Prostate gland (tissue), 2 donors: ENCODE measurements around the gene GRID1. TPM values are rescaled to one million over a fixed set of nuclear protein-coding genes. Genes with fewer than 3 reads are reported as not detected.

ENCODE experiments used
- DNase-seq: peaks from one replicate; pipeline ENCODE4 v3.0.0-alpha.2; 2019; ENCODE audit warnings: low spot score
- H3K27ac ChIP-seq, 2 donors: fragments of 200-600 bp; sonication (generic); 2 replicates each; pipeline ENCODE4 v1.5.1; 2017 to 2019
- H3K27me3 ChIP-seq: fragments of 200-600 bp; sonication (generic); replicated peaks from 2 replicates; pipeline ENCODE4 v1.5.1; 2019; ENCODE audit not compliant: insufficient read depth
- H3K36me3 ChIP-seq, 2 donors: fragments of 200-600 bp; sonication (generic); 1 replicate in 1 of 2; 2 replicates in 1 of 2; pipeline versions ENCODE4 v1.5.1 to v1.8.1; 2017 to 2019
- H3K4me1 ChIP-seq: fragments of 200-600 bp; sonication (generic); replicated peaks from 2 replicates; pipeline ENCODE4 v1.5.1; 2019
- H3K4me3 ChIP-seq, 2 donors: fragments of 200-600 bp; sonication (generic); 2 replicates each; pipeline ENCODE4 v1.5.1; 2017 to 2019
- H3K9me3 ChIP-seq: fragments of 200-600 bp; sonication (generic); 2 replicates; pipeline ENCODE4 v1.5.1; 2017
- POLR2A ChIP-seq: fragments of 450-650 bp; IDR thresholded peaks from one replicate; pipeline ENCODE4 v1.6.1; 2016; ENCODE audit warnings: antibody characterized with exemption, mild to moderate bottlenecking
- POLR2AphosphoS5 ChIP-seq: sonication (generic); formaldehyde crosslinking; IDR thresholded peaks from one replicate; pipeline ENCODE4 v1.6.1; 2017; ENCODE audit warnings: antibody characterized with exemption
- WGBS: methylation state at CpG from one replicate; pipeline ENCODE4 v1.1.5; 2018; 5-methylcytosine and 5-hydroxymethylcytosine counted together
- intact Hi-C: fragments of 100-400 bp; cut with DNase I; formaldehyde crosslinking; loops from one replicate; pipeline ENCODE4 v1.14.2; 2022
- total RNA-seq, 2 donors: library from RNA; depleted of rRNA; stranded (reverse); fragments of >200 nt; gene quantifications; one replicate each; pipeline ENCODE4 v1.1.0, GENCODE V29; 2016
- TF ChIP-seq, protein P1 (sequence below), 4 experiments: fragments of 200-600 bp in 2 of 4; fragments of 450-650 bp in 2 of 4; sonication (generic) in 2 of 4; IDR thresholded peaks; 1 replicate in 3 of 4; 2 replicates in 1 of 4; pipeline ENCODE4 v1.5.1; 2016 to 2019; ENCODE audit warnings: antibody characterized with exemption in 4 of 4, mild to moderate bottlenecking in 2 of 4, moderate library complexity in 2 of 4

The GRID1 gene
- total RNA-seq, 2 donors from 2014 or later: 1.0 to 10.0 TPM

DNA sequence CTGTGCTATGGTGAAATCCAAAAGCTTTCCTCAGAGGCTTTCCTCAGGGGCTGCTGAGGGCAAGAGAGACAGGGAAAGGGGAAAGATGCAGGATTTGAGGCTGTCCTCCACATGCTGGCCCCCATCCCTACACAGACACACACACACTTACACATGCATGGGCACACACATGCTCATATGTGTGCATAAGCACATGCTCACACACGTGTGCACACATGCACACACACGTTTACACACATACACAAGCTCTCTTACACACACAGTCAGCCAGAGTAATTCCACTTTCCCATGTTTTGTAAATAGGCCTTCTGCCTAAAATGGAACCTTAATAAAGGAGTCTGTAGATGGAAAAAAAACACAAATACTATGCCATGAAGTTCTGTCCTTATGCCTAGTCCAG is 312.9 kb downstream of the GRID1 start:
- whole genome bisulfite sequencing: 86% methylated on average over 2 of the region's 2 CpGs
- intact Hi-C loops: no loop called here

DNA sequence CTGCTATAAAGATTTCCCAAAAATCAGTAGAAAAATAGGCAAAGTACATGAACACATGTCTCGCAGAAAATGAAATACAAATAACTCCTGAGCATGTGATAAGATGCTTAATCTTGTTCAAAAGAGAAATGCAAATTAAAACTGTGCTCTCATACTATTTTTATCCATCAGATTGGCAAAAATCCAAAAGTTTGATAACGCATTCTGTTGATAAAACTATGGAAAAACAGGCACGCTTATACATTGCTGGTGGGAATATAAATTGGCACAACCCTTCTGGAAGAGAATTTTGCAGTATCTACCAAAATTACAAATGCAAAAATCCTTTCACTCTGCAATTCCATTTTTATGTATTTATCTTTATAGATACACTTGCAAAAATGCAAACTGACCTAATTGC is 315.0 kb downstream of the GRID1 start:
- H3K27me3 ChIP-seq: no peaks in the 10 kb centered on the region
- no peak for DNase-seq
- H3K4me1 ChIP-seq: no peaks in the 10 kb centered on the region
- H3K4me3 ChIP-seq: no peak overlapping the region
- no peak overlapping the region for H3K27ac ChIP-seq
- intact Hi-C loops: no loop called here
- TF ChIP-seq, protein P1, sequence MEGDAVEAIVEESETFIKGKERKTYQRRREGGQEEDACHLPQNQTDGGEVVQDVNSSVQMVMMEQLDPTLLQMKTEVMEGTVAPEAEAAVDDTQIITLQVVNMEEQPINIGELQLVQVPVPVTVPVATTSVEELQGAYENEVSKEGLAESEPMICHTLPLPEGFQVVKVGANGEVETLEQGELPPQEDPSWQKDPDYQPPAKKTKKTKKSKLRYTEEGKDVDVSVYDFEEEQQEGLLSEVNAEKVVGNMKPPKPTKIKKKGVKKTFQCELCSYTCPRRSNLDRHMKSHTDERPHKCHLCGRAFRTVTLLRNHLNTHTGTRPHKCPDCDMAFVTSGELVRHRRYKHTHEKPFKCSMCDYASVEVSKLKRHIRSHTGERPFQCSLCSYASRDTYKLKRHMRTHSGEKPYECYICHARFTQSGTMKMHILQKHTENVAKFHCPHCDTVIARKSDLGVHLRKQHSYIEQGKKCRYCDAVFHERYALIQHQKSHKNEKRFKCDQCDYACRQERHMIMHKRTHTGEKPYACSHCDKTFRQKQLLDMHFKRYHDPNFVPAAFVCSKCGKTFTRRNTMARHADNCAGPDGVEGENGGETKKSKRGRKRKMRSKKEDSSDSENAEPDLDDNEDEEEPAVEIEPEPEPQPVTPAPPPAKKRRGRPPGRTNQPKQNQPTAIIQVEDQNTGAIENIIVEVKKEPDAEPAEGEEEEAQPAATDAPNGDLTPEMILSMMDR (IDR thresholded peaks at IDR 0.05): no peak
- TF ChIP-seq POLR2AphosphoS5: no peak
- TF ChIP-seq POLR2A: no peak
- H3K36me3 ChIP-seq: no peaks in the 10 kb centered on the region
- 90% methylated on average over 3 of the region's 3 CpGs for WGBS
- no peaks in the 10 kb centered on the region for H3K9me3 ChIP-seq

More for the DNA sequence above, 312.9 kb downstream of the GRID1 start:
- H3K36me3 ChIP-seq: no peaks in the 10 kb centered on the region
- H3K4me3 ChIP-seq: no peak overlapping the region
- no peaks in the 10 kb centered on the region for H3K4me1 ChIP-seq
- no peaks in the 10 kb centered on the region for H3K27me3 ChIP-seq
- TF ChIP-seq, protein P1 (IDR thresholded peaks at IDR 0.05): no peak
- no peak for TF ChIP-seq POLR2A
- no peak for TF ChIP-seq POLR2AphosphoS5
- no peak overlapping the region for H3K27ac ChIP-seq
- no peak for DNase-seq
- no peaks in the 10 kb centered on the region for H3K9me3 ChIP-seq

DNA sequence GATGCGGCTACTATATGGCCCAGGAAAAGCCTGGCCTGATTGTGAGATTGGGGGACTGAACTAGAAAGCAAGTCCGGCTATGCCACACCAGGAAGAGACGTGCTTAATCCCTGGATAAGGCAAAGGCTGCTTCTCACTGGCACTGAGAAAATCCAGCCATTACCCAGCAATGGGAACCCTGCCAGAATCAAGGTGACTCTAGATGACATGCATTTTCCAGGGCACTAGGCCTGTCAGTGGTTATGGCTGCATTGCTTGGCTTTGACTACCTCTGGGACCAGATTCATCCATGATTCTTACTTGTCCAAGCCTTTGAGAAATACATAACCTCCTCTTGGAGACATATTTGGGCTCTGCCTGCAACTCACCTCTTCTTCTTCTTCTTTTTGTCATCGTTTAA is 317.2 kb downstream of the GRID1 start:
- Histone ChIP-seq H3K9me3 (no peaks in the 10 kb centered on the region), H3K4me3 (no peak overlapping the region), H3K27me3 (no peaks in the 10 kb centered on the region), H3K4me1 (no peaks in the 10 kb centered on the region), H3K36me3 (no peaks in the 10 kb centered on the region), H3K27ac (no peak overlapping the region)
- no peak for DNase-seq
- 94% methylated on average over 4 of the region's 4 CpGs for WGBS
- intact Hi-C loops: no loop called here
- TF ChIP-seq, protein P1 (IDR thresholded peaks at IDR 0.05): no peak

DNA sequence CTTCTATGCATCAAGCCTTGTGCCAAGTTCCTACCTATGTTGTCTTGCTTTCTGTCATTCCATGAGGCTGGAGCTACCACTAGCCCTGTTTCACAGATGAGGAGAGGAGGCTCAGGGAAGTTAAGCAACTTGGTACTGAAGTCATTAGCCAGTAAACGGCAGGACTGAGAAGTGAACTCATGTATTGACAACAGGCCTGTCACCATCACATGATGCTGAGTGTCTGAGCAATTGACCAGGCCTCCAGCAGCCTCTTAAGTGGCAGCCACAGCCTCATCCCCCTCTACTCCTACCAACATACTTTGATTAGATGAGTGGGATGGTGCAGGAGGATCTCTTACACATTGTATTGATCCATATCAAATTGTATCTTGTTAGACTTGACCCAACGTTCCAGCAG is 317.6 kb downstream of the GRID1 start:
- Histone ChIP-seq H3K27ac (no peak overlapping the region), H3K36me3 (no peaks in the 10 kb centered on the region), H3K4me3 (no peak overlapping the region), H3K27me3 (no peaks in the 10 kb centered on the region), H3K4me1 (no peaks in the 10 kb centered on the region), H3K9me3 (no peaks in the 10 kb centered on the region)
- no peak for DNase-seq
- TF ChIP-seq, protein P1 (IDR thresholded peaks at IDR 0.05): no peak
- TF ChIP-seq POLR2AphosphoS5: no peak
- intact Hi-C loops: no loop called here
- WGBS: 87% methylated on average over 2 of the region's 2 CpGs

DNA sequence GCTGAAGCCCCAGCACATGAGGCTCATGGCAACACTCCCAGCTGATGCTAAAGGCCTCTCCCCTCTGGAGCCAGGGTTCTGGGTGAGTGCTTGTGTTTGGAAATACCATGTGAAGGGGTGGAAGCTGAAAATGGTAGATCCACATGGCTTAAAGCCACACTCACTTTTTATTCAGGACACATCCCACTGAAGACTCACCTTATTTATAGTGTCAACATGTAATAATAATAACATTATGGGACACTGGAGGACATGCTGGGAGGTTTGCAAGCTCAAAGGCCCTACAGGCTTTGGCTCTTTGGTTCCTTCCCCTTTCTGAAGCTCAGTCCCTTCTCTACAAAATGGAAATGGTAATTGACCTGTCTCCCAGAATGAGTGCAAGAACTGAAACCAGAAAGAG is 318.0 kb downstream of the GRID1 start:
- Histone ChIP-seq H3K4me1 (no peaks in the 10 kb centered on the region), H3K4me3 (no peak overlapping the region), H3K36me3 (no peaks in the 10 kb centered on the region), H3K9me3 (no peaks in the 10 kb centered on the region), H3K27ac (no peak overlapping the region), H3K27me3 (no peaks in the 10 kb centered on the region)
- no peak for DNase-seq
- intact Hi-C loops: no loop called here
- no peak for TF ChIP-seq POLR2AphosphoS5
- no peak for TF ChIP-seq POLR2A
- TF ChIP-seq, protein P1 (IDR thresholded peaks at IDR 0.05): no peak
